GM21381 (cell line): Measurements from ENCODE around the gene SDHB.

Experiments
- ATAC-seq: cut with Tn5 transposase; IDR thresholded peaks from one replicate; pipeline ENCODE4 v1.9.1; 2021; ENCODE audit warnings: mild to moderate bottlenecking, moderate library complexity; ENCODE audit not compliant: unreplicated experiment

The SDHB gene

DNA sequence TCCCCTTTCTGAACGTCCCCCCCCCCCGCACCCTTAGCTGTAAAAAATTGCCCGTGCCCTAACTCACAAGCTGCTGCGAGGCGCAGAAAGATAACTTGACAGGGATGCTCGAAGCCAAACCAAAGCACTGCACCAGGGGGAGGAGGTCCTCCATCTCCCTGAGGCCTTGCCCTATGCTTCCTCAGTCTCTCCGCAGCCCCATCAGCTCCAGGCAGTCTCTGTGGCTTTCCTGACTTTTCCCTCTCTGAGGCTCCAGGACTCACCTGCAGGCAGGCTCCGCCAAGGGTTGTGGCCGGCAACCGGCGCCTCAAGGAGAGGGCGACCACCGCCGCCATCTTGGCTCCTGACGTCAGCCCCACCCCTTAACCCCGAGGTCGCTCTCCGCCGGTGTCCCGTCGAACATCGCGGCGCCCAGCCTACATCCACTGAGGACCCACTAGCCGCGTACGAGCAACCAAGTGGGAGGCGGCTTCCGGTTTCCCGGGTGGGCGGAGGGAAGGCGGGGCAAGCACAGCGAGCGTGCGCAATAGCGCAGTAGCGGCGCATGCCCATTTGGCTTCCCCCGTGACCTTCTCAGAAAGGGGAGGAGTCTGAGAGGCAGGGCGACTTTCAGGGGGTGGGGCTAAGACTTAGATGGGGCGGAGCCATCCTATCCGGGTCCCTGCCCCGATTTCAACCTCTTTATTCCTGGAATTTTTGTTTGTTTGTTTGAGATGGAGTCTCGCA is at the start of gene SDHB:
TSS of gene SDHB (minus strand) at position 348 of the 726 bp plus-strand sequence. CDS start at position 335, 13 bp downstream.
- peak; percentile 95 for ATAC-seq

DNA sequence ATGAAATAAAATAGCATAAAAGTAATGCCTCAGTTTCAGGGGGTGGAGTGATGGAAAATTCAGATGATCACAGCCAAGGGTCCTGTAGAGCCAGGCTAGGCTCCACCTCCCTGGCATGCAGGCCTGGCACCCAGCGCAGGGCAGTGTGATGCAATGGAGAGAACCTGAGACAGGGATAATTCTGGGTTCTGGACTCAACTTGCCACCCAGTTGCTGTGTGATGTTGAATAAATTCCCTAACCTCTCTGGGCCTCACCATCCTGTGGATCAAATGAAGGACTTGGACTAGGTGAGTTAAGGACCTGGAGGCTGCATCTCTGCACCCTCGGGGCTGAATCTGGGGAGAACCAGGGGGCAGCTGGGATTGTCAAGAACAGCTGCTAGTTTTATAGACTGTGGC is 48.4 kb upstream of the SDHB start:
- ATAC-seq, result no peak

DNA sequence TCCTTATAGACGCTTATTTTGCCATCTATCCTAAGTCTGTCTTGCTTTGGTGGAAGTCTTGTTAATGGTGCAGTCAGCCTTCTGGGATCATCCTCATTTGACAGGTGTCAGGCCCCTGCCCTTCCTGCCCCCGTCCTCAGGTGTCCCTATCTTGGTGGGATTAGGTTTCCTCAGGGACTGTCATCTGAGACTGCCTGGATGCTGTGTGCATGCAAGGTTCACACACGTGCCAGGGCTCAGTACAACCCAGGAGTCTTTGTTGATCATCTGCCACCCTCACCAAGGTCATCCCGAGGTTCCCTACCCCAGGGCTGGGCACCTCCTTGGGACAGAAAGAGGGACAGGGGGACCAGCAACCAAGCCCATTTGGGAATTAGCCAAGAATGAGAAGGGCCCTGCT is 47.4 kb upstream of the SDHB start:
- no peak for ATAC-seq

DNA sequence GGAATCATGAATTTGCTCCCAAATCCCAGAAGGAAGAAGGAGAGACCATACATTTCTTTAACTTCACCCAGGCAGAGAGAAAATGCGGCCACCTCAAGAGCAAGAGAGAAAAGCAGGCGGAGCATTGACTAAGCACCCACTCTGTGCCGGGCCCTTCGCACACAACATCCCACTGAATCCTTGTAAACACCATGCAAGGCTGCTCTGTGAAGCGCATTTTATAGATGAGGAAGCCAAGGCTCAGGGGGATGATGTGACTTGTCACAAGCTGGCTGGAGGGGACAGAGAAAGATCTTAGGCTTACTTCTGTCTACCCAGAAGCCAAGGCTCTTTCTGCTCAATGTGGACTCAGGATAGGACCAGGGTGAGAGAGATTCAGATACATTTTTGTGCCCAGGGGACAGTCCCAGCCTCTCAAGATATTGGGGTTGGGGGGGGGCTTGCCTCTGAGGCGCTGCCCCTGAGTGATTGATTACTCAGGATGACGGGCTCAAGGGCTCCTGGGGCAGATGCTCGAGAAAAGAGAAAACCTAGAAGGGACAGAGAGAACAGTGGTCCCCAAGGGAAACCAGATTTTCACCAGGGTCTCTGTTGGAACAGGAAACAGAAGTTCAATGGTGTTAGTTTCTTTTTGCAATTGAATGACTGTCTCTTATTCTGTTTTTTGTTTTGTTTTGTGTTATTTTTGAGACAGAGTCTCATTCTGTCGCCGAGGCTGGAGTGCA is 45.9 kb upstream of the SDHB start:
- no peak for ATAC-seq

DNA sequence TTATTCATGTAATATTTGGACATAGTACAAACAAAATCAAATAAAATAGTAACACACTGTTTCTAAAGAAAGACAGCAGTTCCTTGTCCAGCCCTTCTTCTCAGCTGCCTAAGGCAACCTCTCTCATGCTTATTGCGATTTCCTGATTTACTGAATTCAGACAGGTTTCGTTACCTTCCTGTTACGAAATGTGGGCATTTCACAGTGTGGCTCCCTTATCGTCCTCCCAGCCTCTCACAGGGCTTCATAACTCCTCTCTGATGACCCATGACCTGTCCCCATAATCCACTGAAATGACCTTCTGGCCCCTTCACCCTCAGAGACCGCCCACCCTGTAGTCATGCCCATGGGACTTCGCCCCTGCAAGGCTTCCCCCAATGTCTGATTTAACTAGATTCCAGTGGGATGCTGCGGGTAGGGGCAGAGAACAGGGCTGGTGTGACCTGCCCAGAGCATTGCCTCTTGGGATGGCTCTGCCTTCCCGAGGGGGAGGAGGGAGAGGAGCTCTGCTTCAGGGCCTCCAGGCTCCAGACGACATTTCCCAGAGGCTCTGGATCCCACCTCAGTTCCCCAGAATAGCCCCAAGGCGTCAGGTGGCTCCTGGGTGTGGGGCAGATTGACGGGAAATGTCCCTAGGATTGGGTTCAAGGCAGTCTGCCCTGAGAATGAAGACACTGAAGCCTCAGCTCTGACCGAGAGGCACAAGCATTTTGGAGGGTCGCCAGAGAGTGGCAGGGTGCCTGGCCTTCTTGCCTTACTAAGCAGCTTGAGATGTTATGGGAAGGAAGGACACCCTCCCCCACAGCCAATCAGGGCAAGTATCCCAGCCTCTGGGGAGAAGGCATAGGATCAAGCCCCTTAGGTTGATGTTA is 44.9 kb upstream of the SDHB start:
- ATAC-seq, result no peak

DNA sequence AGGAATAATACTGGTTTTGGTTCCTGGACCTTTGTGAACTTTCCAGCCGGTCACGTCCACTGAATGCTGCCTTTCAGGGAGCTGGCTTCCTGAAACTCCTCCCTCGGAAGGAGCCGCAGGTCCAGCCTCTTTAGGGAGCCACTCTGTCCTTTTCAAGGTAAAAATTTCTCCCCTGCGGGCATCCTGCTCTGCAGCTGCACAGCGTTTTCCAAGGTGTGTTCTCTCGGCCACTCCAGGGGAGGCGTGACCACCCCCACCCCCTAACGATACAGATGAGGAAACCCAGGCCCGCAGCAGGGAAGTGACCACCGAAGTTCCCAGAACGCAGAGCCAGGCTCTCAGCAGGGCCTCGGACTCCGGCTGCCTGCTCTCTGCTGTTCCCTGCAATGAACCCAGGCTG is 44.0 kb upstream of the SDHB start:
- ATAC-seq, result no peak

DNA sequence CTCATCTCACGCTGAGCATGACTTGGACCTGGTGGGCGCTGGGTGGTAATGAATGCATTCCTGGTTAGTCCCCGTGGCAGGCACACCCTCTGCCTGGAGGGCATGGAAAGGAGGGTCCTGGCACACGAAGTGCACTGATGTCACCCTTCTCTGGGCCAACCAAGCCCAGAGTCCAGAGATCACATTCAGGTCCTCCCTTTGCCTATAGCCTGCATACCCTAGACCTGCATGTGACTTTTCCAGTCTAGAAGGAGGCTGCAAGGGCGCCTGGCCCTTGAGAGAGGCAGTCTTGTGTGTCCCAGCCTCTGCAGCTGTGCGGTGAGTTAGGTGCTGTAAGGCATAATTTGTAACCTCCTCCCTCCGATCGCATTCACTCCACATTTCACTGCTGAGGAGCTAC is 43.3 kb upstream of the SDHB start:
- ATAC-seq, result no peak

DNA sequence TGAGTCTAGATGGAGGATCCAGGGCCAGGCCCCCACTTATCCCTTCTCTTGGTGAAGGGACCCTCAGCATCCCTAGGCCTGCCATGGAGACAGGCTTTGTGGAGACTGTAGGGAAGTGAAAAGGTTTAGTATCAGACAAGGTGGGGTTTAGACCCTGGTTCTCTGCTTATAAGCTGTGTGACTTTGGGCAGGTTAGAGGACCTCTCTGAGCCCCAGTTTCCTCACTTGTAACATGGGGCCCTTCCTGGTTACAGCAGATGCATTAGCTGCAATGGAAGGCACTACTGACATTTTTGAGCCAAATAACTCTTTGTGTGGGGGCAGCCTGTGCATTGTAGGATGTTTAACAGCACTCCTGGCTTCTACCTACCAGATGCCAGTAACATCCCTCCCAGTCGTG is 42.8 kb upstream of the SDHB start:
- no peak for ATAC-seq

DNA sequence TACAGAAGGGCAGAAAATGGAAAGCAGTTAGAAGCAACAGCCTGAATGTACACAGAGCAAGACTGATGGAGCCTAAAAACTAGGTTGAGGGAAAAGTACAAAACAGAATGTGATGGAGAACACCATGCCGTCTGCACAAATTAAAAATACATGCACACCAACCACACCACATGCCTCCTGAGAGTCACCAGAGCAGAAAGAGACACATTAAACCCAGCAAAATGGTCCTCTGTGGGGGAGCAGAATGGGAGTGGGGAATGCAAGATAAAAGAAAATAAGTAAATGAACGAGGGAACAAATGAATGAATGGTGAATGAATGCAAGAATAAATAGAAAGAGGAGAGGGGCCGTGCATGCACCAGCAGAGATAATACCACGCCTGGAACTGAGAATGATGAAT is 41.3 kb upstream of the SDHB start:
- no peak for ATAC-seq

DNA sequence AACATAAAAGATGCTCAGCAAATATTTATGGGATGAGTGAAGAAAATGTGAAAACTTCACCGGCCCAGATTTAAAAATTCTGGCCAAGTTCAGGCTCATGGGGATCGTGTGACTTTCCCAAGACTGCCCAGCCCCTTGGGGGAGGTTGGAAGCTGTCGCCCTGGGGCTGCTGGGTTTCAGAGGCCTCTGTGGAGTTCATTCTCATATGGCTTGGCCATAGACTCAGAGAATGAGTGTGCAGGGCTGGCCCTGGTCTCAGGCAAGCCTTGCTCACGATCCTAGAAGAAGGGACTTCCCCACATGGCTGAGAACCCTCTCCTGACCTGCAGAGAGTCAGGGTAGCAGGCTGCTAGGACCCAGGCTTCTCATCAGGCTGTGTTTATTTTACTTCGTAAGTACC is 40.8 kb upstream of the SDHB start:
- ATAC-seq, result no peak

DNA sequence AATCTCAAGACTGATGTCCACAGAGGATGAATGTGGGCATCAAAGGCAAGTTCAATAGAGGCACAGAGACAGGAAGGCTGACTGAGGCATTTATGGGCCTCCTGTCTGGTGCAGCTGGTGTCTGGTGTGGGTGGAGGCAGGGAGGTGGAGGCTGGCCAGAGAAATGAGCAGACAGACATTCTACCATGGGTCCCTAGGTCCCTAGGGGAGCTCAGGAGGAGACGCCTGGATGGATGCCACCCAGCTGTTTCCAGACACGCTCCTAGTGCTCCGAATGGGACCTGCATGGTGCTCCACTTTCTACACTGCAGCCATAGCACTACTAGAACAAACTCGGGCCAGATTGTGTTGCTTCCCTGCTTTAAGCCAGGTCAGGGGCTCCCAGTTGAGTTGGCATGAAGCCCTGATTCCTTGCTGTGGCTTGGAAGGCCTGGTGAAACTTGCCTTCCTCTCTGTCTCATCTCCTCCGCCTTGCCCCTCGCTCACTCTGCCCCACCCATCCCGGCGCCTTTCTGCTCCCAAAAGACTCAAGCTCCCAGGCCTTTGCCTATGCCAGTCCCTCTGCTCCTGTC is 40.1 kb upstream of the SDHB start:
- no peak for ATAC-seq

DNA sequence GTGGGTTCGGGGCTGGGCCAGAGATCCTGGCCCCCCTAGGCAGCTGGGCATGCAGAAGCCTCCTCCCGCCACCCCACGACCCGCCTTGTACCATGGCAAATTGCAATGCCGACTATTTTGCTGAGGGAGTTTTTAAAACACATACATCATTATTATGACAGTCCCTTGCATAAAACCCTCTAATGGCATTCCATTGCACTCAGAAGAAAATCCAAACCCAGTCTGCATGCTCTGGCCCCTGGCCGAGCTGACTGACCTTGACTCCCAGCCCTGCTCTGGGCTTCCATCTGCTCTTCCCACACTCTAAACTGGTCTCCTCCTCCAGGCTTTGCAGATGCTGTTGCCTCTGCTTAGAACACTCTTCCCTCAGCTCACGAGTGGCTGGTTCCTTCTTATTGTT is 37.4 kb upstream of the SDHB start:
- no peak for ATAC-seq

DNA sequence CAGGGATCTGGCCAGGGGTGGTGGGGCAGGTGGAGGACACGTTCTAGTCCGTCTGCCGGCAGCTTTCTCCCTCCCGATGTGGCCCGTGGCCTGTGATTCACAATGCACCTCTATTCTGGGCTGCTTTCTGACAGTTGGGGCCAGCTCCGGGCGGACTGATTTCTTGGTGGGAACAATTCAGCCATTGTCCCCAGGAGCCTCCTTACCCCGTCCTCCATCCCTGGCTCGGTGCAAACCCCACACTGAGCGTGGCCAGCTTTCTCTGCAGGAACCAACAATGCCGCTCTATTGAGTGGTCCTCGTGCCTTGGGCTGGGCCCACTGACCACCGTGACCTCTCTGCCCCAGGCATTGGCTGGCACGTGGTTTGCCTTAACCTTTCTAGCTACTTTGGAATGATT is 35.7 kb upstream of the SDHB start:
- no peak for ATAC-seq

DNA sequence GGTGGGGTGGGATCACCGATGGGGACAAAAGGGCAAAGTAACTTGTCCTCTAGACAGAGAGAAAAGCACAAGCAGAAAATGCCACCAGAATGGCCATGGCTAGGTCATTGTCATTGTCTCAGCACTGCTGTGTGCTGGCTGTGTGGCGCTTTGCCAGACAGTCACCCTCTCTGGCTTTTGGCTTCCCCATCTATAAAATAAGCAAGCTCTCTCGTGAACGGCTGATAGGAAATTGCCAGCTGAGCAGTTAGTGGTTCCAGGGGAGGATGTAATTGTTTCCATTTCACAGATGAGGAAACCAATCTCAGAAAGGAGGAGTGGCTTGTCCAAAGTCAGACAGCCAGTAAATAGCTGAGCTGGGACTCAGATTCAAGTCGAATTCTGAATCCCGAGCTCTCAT is 32.9 kb upstream of the SDHB start:
- ATAC-seq, result no peak

DNA sequence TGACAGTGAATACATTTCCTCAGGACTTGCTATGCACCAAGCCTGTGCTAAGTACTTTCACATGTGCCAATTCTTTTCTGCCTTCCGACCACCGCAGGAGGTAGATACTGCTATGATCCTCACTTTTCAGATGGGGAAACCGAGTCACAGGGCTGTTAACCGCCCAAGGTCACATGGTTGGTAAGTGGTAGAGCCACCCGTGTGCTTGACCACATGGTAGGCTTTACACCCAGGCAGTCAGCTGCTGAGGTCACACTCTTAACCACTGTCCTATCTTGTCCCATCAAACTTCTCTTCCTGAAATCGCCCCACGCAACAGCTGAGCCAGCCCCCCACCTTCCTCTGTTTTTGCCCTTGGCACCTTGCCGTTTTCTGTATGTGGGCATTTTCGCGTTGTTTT is 31.0 kb upstream of the SDHB start:
- no peak for ATAC-seq

DNA sequence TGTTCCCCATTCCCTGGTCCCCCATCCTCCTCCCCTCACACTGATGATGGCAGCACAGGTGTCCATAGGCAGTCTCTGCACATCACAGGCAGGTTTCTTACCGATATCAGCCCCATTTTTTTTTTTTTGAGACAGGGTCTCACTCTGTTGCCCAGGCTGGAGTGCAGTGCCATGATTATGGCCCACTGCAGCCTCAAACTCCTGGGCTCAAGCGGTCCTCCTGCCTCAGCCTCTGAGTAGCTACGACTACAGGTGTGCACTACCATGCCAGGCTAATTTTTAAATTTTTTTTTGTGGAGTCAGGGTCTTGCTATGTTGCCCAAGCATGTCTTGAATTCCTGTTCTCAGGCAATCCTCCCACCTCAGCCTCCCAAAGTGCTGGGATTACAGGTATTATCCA is 28.9 kb upstream of the SDHB start:
- ATAC-seq, result no peak

DNA sequence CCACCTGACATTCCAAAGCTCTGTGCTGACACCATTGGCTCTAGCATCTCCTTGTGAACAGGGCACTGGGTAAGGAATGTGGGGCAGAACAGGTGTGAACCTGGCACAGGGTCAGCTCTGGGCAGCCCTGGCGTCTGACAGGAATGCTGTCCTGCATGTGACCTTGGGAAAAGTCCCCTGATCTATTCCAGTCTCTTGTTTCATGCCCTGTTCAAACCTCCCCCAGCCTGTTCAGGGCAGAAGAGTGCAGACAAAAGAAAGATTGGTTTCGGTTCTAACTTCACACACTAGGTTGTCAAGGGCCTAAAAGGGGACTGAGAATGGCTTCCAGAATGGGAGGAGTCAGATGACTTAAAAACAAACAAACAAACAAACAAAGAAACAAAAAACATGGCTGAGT is 27.6 kb upstream of the SDHB start:
- no peak for ATAC-seq

DNA sequence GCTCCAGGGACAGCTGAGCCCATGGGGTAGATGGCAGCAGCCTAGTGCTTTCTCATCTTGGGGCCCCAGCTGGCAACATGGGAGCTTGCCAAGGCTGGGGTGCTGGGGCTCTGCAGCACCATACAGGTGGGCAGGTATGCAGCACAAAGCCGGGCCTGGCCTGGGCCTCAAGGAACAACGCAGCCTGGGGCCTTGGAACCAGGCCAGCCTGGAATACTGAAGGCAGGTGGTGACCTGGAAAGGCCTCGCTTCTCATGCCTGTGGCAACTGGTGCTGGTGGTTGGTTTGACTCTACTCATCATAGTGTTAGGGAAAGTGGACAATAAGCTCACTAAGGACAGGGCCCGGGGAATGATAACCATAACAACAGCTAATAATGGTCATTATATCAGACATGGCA is 27.0 kb upstream of the SDHB start:
- ATAC-seq, result no peak

DNA sequence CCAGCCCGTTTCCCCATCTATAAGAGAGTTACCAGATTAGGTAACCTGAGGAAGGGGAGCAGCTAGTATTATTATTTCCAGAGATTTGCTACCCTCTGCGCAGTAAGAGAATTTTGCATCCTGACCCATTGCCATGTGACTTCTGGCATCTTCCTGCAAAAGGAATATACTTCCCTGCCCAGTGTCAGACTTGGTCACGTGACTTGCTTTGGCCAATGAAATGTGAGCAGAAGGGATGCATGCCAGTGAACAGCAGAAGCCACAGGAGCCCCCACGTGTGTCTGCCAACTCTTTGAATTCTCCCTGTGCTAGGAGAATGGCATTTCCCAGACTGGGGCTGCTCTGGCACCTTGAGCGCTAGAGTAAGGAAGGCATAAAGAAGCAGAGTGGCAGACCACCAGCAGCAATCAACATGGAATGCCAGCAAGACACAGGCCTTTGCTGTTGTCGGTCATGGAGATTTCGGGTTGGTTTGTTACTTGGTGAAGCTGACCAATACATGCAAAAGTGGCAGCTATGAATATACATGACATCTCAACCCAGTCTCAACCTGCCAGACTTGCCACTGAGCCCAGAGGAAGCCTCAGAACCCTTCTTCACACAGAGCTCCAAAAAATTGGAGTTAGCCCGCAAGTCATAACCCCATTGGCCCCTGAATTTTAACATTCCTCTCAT is 26.4 kb upstream of the SDHB start:
- no peak for ATAC-seq

DNA sequence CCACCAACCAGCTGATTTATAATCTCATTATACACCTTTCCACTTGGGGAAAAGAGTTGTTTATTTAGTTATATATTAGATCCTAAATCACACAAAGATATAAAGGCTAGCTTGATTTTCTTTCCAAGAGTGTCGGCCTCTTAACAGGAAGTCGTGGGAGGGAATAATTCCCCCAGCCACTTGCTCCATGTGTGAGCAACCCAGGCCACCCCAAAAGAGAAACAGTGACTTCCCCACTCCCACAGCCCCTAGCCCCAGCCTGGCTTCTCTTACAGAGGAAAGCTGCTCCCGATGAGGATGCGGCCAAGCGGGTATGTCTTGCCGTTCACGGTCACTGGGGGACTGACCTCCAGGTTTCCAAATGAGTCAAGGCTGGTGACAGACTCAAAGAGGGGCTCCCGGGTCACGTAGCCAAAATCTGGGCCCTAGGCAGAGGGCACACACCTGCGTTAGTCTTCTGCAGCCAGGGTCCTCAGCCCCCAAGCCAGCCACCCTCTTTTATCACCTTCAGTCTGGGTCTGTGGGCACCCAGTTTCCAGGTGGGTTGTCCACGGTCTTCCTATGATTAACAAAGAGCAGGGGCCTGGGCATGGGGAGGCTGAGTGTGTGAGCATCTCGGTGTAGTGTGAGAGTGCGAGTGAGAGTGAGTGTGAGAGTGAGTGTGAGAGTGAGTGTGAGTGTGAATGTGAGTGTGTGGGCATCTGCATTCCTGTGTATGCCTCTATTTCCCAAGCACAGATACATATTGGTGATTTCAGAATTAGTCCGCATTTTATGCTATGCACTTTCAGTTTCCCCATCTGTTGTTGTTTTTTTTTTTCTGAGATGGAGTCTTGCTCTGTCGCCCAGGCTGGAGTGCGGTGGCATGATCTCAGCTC is 25.4 kb upstream of the SDHB start:
- ATAC-seq, result no peak
